ENCODE results near the gene SMIM32. TPM values are rescaled to one million over a fixed set of nuclear protein-coding genes. Genes with fewer than 3 reads are reported as not detected.

Gene SMIM32
- total RNA-seq, 1 experiment from 2014 or later = 0.37 TPM

DNA sequence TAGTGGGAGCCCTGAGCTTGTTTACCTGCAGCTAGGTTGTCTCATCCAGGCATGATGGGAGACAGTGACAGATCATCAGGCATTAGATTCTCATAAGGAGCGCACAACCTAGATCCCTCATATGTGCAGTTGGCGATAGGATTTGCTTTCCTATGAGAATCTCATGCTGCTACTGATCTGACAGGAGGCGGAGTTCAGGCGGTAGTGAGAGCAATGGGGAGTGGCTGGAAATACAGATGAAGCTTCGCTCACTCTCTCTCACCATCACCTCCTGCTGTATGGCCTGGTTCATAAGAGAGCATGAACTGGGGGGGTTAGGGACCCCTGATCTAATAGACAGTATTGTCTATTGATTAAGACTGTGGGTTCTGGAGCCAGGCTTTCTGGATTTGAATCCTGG is 35.4 kb downstream of the SMIM32 start (continued):
- TF ChIP-seq MYBL2 (CRISPR knock-in tag; IDR thresholded peaks at IDR 0.05) (no peak), SP1 (CRISPR knock-in tag; conservative IDR thresholded peaks at IDR 0.05) (no peak), OVOL2 (CRISPR knock-in tag; IDR thresholded peaks at IDR 0.05; ENCODE audit: borderline replicate concordance) (no peak)
- TF ChIP-seq, protein P1, sequence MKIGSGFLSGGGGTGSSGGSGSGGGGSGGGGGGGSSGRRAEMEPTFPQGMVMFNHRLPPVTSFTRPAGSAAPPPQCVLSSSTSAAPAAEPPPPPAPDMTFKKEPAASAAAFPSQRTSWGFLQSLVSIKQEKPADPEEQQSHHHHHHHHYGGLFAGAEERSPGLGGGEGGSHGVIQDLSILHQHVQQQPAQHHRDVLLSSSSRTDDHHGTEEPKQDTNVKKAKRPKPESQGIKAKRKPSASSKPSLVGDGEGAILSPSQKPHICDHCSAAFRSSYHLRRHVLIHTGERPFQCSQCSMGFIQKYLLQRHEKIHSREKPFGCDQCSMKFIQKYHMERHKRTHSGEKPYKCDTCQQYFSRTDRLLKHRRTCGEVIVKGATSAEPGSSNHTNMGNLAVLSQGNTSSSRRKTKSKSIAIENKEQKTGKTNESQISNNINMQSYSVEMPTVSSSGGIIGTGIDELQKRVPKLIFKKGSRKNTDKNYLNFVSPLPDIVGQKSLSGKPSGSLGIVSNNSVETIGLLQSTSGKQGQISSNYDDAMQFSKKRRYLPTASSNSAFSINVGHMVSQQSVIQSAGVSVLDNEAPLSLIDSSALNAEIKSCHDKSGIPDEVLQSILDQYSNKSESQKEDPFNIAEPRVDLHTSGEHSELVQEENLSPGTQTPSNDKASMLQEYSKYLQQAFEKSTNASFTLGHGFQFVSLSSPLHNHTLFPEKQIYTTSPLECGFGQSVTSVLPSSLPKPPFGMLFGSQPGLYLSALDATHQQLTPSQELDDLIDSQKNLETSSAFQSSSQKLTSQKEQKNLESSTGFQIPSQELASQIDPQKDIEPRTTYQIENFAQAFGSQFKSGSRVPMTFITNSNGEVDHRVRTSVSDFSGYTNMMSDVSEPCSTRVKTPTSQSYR (CRISPR knock-in tag; IDR thresholded peaks at IDR 0.05) = no peak

DNA sequence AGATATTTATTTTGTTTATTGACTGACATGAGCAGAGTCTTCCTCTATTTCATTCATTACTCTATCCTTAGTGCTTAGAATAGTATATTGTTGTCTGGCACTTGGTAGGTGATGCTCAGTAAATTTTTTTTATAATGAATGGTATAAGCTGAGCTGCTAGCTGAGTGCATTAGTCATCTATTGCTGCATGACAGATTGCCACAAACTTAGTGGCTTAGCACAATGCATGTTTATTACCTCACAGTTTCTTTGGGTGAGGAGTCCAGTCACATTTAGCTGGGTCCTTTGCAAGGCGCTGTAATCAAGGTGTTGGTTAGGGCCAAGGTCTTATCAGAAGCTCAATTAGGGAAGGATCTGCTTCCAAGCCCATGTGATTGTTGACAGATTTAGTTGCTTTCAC is 37.2 kb downstream of the SMIM32 start:
- Mint-ChIP-seq H3K9me3 (peaks cover 13% of the 10 kb centered on the region), H3K27me3 (ENCODE audit: low read depth) (no peaks in the 10 kb centered on the region), H3K27ac (no peak overlapping the region), H3K4me1 (no peaks in the 10 kb centered on the region; the same call in 1 of the 2 replicates), H3K4me3 (no peak overlapping the region), H3K36me3 (peaks cover 41% of the 10 kb centered on the region)
- ChIA-PET POLR2A (no interaction called here), CTCF (no interaction called here)
- ATAC-seq (no peak), DNase-seq (ENCODE audit: low spot score) (no peak)
- TF ChIP-seq E2F1 (CRISPR knock-in tag; IDR thresholded peaks at IDR 0.05) (no peak), ESRRA (CRISPR knock-in tag; IDR thresholded peaks at IDR 0.05; ENCODE audit: borderline replicate concordance) (no peak), RELA (CRISPR knock-in tag; IDR thresholded peaks at IDR 0.05; ENCODE audit: borderline replicate concordance) (no peak), OVOL2 (CRISPR knock-in tag; IDR thresholded peaks at IDR 0.05; ENCODE audit: borderline replicate concordance) (no peak), ZNF263 (CRISPR knock-in tag; IDR thresholded peaks at IDR 0.05; ENCODE audit: low read depth) (no peak), ZNF423 (CRISPR knock-in tag; IDR thresholded peaks at IDR 0.05) (no peak), IRF2 (CRISPR knock-in tag; IDR thresholded peaks at IDR 0.05; ENCODE audit: borderline replicate concordance, low read depth) (no peak), EMX1 (CRISPR knock-in tag; IDR thresholded peaks at IDR 0.05) (no peak), PRRX2 (CRISPR knock-in tag; IDR thresholded peaks at IDR 0.05) (no peak)
- TF ChIP-seq, protein P2, sequence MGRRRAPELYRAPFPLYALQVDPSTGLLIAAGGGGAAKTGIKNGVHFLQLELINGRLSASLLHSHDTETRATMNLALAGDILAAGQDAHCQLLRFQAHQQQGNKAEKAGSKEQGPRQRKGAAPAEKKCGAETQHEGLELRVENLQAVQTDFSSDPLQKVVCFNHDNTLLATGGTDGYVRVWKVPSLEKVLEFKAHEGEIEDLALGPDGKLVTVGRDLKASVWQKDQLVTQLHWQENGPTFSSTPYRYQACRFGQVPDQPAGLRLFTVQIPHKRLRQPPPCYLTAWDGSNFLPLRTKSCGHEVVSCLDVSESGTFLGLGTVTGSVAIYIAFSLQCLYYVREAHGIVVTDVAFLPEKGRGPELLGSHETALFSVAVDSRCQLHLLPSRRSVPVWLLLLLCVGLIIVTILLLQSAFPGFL (CRISPR knock-in tag; IDR thresholded peaks at IDR 0.05; ENCODE audit: borderline replicate concordance) = no peak
- TF ChIP-seq, protein P3, sequence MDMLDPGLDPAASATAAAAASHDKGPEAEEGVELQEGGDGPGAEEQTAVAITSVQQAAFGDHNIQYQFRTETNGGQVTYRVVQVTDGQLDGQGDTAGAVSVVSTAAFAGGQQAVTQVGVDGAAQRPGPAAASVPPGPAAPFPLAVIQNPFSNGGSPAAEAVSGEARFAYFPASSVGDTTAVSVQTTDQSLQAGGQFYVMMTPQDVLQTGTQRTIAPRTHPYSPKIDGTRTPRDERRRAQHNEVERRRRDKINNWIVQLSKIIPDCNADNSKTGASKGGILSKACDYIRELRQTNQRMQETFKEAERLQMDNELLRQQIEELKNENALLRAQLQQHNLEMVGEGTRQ (CRISPR knock-in tag; IDR thresholded peaks at IDR 0.05) = no peak

- DNase-seq (ENCODE audit: low spot score) (no peak), ATAC-seq (no peak)
- no peaks in the 10 kb centered on the region for H3K27me3 Mint-ChIP-seq (ENCODE audit: low read depth)
- no peak overlapping the region for H3K27ac Mint-ChIP-seq
- ChIA-PET POLR2A (no interaction called here), CTCF (no interaction called here)
- peaks cover 40% of the 10 kb centered on the region for H3K36me3 Mint-ChIP-seq
- peaks cover 13% of the 10 kb centered on the region for H3K9me3 Mint-ChIP-seq
- H3K4me1 Mint-ChIP-seq = peaks cover under 1% of the 10 kb centered on the region
- no peak overlapping the region for H3K4me3 Mint-ChIP-seq
- TF ChIP-seq CREB1 (CRISPR knock-in tag; IDR thresholded peaks at IDR 0.05) = no peak
- no peak for TF ChIP-seq ESRRA (CRISPR knock-in tag; IDR thresholded peaks at IDR 0.05; ENCODE audit: borderline replicate concordance)
- TF ChIP-seq ETV6 (CRISPR knock-in tag; IDR thresholded peaks at IDR 0.05) = no peak
- no peak for TF ChIP-seq ZNF512 (CRISPR knock-in tag; IDR thresholded peaks at IDR 0.05; ENCODE audit: borderline replicate concordance)
- TF ChIP-seq ZNF138 (CRISPR knock-in tag; conservative IDR thresholded peaks at IDR 0.05) = no peak
- TF ChIP-seq, protein P4, sequence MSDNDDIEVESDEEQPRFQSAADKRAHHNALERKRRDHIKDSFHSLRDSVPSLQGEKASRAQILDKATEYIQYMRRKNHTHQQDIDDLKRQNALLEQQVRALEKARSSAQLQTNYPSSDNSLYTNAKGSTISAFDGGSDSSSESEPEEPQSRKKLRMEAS (CRISPR knock-in tag; IDR thresholded peaks at IDR 0.05) = no peak
- no peak for TF ChIP-seq OVOL2 (CRISPR knock-in tag; IDR thresholded peaks at IDR 0.05; ENCODE audit: borderline replicate concordance)
- TF ChIP-seq ZMAT4 (CRISPR knock-in tag; IDR thresholded peaks at IDR 0.05) = no peak
- TF ChIP-seq ZNF219 (CRISPR knock-in tag; IDR thresholded peaks at IDR 0.05; ENCODE audit: borderline replicate concordance) = no peak
- no peak for TF ChIP-seq TEAD4 (CRISPR knock-in tag; IDR thresholded peaks at IDR 0.05)
- TF ChIP-seq HMGXB4 (CRISPR knock-in tag; IDR thresholded peaks at IDR 0.05) = no peak
- no peak for TF ChIP-seq SP1 (CRISPR knock-in tag; conservative IDR thresholded peaks at IDR 0.05)
Observed at GRCh38 chr5:136155078-136155477, 37.9 kb downstream of the SMIM32 start.
